Effector memory CD8-positive, alpha-beta T cell (primary cell): ENCODE results near the gene SIPA1.
A peak's percentile ranks its signal among the peaks of the same experiment; 100 is the strongest.

Experiments
- ATAC-seq: fragments of 150-1000 bp; cut with Tn5 transposase; replicated peaks from 2 replicates; pipeline ENCODE4 v1.10.0; 2021; ENCODE audit warnings: mild to moderate bottlenecking, moderate library complexity
- DNase-seq, 3 experiments: peaks; one replicate each; pipeline ENCODE4 v3.0.0; 2021
- H3K27ac Mint-ChIP-seq, 2 donors: one replicate each; pipeline ENCODE4 v1.8.0; 2022; ENCODE audit warnings: mild to moderate bottlenecking in 2 of 2, mixed read lengths in 2 of 2, moderate library complexity in 2 of 2
- H3K27me3 Mint-ChIP-seq, 2 donors: one replicate each; pipeline ENCODE4 v1.8.0; 2022; ENCODE audit warnings: mixed read lengths in 2 of 2
- H3K36me3 Mint-ChIP-seq: one replicate; pipeline ENCODE4 v1.8.0; 2022; ENCODE audit warnings: mild to moderate bottlenecking, moderate library complexity, mixed read lengths; ENCODE audit not compliant: insufficient read depth
- H3K4me1 Mint-ChIP-seq, 2 donors: one replicate each; pipeline ENCODE4 v1.8.0; 2022; ENCODE audit warnings: low read depth in 2 of 2, mixed read lengths in 2 of 2
- H3K4me3 Mint-ChIP-seq, 2 donors: one replicate each; pipeline ENCODE4 v1.8.0; 2022; ENCODE audit warnings: mild to moderate bottlenecking in 2 of 2, mixed read lengths in 2 of 2, moderate library complexity in 2 of 2
- H3K9me3 Mint-ChIP-seq, 2 donors: one replicate each; pipeline ENCODE4 v1.8.0; 2022; ENCODE audit warnings: mixed read lengths in 2 of 2
- total RNA-seq, 9 experiments: gene quantifications; one replicate each; lab custom pipeline; 2026; lab: John Stamatoyannopoulos, UW

Gene SIPA1
- 39.6 to 359 (median 90.9) reads per million in 9 experiments for total RNA-seq

DNA sequence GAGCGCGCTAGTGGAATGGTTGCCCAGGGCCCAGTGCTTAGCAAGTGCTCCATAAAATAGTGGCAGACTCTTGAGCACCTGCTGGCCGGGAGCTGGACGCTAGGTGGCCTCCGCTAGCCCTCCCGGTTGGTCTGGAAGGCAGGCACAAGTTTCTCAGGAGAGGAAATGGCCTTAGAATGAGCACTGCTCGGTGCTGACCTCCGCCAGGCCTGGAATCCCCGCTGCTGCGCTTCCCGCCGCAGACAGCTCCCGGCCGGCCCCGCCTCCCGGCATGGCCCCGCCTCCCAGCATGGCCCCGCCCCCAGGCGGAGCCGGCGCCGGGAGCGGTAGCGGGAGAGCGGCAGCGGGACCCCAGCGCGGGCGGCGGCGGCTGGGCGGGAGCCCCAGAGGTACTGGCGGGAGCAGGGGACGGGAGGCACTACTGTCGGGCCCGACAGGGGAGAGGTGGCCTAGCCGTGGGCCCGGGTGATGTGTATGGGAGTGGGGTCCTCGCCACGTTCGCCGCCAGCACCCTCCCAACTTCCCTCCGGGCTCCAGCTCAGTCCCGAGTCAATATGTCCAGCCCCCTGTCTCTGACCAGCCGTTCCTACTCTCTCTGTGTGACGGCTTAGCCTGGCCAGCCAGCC, at the start of gene SIPA1:
TSS of gene SIPA1 (plus strand) at position 308 of the 626 bp plus-strand sequence. CDS start 2,821 bp downstream, outside the sequence.
- H3K27me3 Mint-ChIP-seq, result no peaks in the 10 kb centered on the region
- peak; percentile 21 for ATAC-seq
- peak within 1 kb of the TSS; percentile 89 to 90 for H3K4me3 Mint-ChIP-seq
- no peaks in the 10 kb centered on the region for H3K9me3 Mint-ChIP-seq
- peak within 1 kb of the TSS; percentile 94 to 98 for H3K27ac Mint-ChIP-seq
- H3K36me3 Mint-ChIP-seq, result peaks cover 78% of the 10 kb centered on the region
- DNase-seq, result peak; percentile 67 to 80 (median 78)
- H3K4me1 Mint-ChIP-seq, result peaks cover 39 to 51% of the 10 kb centered on the region in 2 donors

DNA sequence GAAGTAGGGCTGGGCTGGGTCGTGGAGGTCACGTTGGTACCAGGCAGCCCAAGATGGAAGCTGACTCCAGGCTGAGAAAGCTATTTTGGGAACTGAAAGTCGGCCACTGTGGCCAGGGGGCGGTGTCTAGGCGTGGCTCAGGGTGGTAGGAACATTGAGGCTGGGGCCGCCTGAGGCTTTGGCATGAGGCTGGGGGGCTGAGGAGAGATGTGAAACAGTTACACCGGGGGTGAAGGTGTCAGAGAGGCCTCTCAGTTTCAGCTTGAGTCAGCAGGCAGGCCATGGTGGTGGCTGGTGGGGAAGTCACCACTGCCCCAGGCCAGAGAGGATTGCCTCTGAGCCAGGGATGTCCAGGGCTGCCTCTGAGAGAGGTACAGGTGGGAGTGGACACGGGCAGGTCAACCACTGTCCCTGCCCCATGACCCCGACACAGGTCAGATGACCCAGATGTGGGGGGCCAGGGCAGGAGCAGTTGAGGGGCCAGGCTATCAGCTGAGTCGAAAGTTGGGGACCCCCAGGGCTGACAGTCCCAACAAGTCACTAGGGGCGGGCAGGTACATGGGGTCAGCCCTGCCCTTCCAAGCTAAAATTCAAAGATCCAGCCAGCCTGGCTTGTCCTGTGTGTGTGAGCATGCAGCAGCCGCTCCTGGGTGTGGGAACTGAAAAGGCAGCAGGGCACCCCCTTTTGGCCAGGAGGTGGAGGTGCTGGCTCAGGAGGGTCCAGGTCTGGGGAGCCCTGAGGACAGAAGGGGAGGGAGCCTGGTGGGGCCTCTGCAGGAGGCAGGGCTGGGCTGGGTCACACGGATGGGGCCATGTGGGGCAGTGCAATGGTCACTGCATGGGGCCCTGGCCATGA, 49.5 kb upstream of the SIPA1 start:
- Mint-ChIP-seq H3K4me3 (peak overlapping the region; percentile 64 to 66), H3K4me1 (peaks cover 16 to 25% of the 10 kb centered on the region in 2 donors), H3K27me3 (no peaks in the 10 kb centered on the region), H3K27ac (peak overlapping the region; percentile 88 to 94), H3K36me3 (peaks cover 40% of the 10 kb centered on the region), H3K9me3 (no peaks in the 10 kb centered on the region)
- DNase-seq, result peak; percentile 70 to 75 (median 74)
- peak; percentile 88 for ATAC-seq

DNA sequence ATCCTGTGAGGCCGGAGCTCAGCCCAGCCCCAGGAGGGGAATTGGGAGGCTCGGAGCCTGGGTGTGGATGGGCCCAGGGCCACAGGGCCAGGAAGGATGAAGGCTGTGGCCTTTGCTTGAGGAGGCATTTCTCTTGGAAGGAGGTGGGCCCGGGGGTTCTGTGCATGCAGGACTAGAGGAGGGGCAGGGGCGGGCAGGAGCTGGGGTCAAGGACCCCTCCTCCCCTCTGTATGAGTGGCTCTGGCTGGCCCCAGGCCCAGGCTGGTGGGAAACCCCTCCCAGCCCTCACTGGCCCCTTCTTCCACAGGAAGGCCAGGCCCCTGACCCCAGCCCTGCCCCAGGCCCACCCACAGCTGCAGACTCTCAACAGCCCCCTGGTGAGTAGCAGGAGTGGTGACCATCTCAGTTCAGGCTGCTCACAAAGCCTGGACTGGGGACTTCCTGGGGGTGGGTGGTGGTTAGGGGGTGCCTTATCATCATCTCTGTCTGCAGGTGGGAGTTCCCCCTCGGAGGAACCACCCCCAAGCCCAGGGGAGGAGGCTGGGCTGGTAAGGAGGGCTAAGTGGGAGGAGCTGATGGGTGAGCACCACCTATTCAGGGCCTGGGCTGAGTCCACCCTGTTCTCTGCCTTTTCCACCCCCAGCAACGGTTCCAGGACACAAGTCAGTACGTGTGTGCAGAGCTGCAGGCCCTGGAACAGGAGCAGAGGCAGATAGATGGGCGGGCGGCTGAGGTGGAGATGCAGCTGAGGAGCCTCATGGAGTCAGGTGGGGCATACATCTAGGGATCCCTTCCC, 48.3 kb upstream of the SIPA1 start:
- Mint-ChIP-seq H3K4me3 (no peak overlapping the region), H3K36me3 (peaks cover 33% of the 10 kb centered on the region), H3K27ac (peak overlapping the region in 1 of 2 donors; percentile 94), H3K27me3 (no peaks in the 10 kb centered on the region), H3K9me3 (no peaks in the 10 kb centered on the region), H3K4me1 (peaks cover 16 to 25% of the 10 kb centered on the region in 2 donors)
- ATAC-seq (peak; percentile 28), DNase-seq (no peak)

DNA sequence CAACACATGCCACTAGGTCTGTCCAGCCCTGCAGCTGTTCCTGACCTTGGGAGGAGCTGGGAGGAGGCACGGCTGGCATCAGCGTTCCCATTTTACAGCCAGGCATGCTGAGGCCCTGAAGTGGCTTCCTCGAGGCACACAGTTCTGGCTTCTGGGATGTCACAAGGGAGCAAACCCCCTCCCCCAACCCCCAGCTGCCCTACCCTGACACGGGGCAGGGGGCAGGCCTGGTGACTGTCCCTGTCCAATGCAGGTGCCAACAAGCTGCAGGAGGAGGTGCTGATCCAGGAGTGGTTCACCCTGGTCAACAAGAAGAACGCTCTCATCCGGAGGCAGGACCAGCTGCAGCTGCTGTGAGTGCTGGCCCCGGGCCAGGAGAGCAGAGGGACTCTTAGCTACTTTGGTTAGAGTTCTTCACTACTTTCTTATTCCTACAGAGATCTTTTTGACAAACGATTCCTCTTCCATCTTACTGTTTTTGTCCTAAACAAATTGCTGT, 47.6 kb upstream of the SIPA1 start:
- Mint-ChIP-seq H3K27me3 (no peaks in the 10 kb centered on the region), H3K4me1 (peaks cover 21 to 30% of the 10 kb centered on the region in 2 donors), H3K36me3 (peaks cover 33% of the 10 kb centered on the region), H3K4me3 (no peak overlapping the region), H3K9me3 (no peaks in the 10 kb centered on the region), H3K27ac (peak overlapping the region in 1 of 2 donors; percentile 73)
- ATAC-seq (no peak), DNase-seq (no peak)

GRCh38 chr11:65591939-65592857, 45.7 kb upstream of the SIPA1 start:
- ATAC-seq (no peak), DNase-seq (no peak)
- H3K36me3 Mint-ChIP-seq, result peaks cover 29% of the 10 kb centered on the region
- H3K27ac Mint-ChIP-seq, result no peak overlapping the region
- H3K27me3 Mint-ChIP-seq, result no peaks in the 10 kb centered on the region
- no peaks in the 10 kb centered on the region for H3K9me3 Mint-ChIP-seq
- peaks cover 26 to 29% of the 10 kb centered on the region in 2 donors for H3K4me1 Mint-ChIP-seq
- H3K4me3 Mint-ChIP-seq, result no peak overlapping the region

- peak overlapping the region in 1 of 2 donors; percentile 14 for H3K4me3 Mint-ChIP-seq
- DNase-seq (no peak), ATAC-seq (no peak)
- no peaks in the 10 kb centered on the region for H3K9me3 Mint-ChIP-seq
- no peaks in the 10 kb centered on the region for H3K27me3 Mint-ChIP-seq
- peaks cover 21% of the 10 kb centered on the region in 2 donors for H3K4me1 Mint-ChIP-seq
- peaks cover 34% of the 10 kb centered on the region for H3K36me3 Mint-ChIP-seq
- H3K27ac Mint-ChIP-seq, result peak overlapping the region; percentile 44 to 73
Measured at GRCh38 chr11:65592858-65593517, 44.9 kb upstream of the SIPA1 start.

- Mint-ChIP-seq H3K4me1 (peaks cover 13% of the 10 kb centered on the region in 2 donors), H3K27me3 (no peaks in the 10 kb centered on the region), H3K27ac (peak overlapping the region; percentile 44 to 73), H3K4me3 (peak overlapping the region in 1 of 2 donors; percentile 14), H3K36me3 (peaks cover 32% of the 10 kb centered on the region), H3K9me3 (no peaks in the 10 kb centered on the region)
- DNase-seq (peak in 1 of 3 experiments; percentile 40), ATAC-seq (peak; percentile 61)
Measured at GRCh38 chr11:65593518-65594414, 44.1 kb upstream of the SIPA1 start.

DNA sequence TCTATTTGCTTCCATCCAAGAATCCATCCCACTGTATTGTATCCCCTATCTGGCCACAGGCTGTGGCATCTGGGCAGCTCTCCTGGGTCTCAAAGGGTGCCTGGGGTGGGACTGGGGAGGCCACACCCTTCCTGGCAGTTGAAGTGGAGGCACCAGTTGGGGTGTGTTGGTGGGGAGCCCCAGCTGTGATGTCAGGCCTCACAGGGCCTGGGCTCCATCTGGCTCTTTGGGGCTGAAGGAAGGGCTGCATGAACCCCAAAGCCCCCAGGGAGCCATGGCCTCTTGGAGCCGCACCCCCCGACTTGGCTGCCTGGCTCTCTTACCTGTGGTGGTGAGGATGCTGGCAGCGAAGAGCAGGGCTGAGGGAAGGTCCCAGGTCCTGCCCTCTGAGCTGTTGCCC, 42.8 kb upstream of the SIPA1 start:
- Mint-ChIP-seq H3K9me3 (no peaks in the 10 kb centered on the region), H3K36me3 (peaks cover 30% of the 10 kb centered on the region), H3K4me3 (no peak overlapping the region), H3K27me3 (no peaks in the 10 kb centered on the region), H3K4me1 (peaks cover 10% of the 10 kb centered on the region in 2 donors), H3K27ac (peak overlapping the region in 1 of 2 donors; percentile 73)
- ATAC-seq, result no peak
- no peak for DNase-seq

DNA sequence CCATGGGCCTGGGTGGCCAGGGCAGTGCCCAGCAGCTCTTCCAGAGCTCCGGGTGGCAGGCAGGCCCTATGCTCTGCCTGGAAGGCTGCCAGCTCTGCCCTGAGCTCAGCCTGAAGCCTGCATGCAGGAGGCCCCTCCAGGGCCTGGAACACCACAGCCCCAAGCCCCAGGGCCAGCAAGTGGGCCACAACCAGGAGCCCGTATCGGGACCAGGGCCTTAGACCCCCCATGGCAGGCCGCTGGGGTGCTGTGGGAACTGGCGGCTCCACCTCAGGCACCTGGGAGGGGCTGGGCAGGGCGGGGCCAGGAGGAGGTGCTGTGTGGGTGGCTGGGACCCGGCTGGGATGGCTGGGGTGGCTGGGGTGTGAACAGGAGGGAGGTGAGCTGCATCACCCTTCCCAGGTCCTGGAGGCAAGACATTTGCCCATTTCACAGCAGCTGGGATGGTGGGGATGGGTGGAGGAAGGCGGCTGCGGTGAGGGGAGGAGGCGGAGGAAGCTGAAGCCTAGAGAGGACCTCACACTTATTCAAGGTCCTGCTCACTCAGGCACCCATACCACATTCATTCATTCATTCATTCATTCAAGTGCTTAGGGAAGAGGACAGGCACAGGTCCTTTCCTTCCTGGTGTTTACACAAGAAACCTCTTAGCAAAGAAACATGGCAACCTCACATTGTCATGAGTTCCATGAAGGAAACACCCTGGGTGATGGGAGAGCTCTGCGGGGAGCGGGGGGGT, 42.2 kb upstream of the SIPA1 start, which contains the start of gene KCNK7:
TSS of gene KCNK7 (minus strand) at position 258 of the 739 bp plus-strand sequence. CDS start at position 230, 28 bp downstream.
- Mint-ChIP-seq H3K36me3 (peaks cover 25% of the 10 kb centered on the region), H3K27ac (peak within 1 kb of the TSS in 1 of 2 donors; percentile 81), H3K4me3 (peak within 1 kb of the TSS in 1 of 2 donors; percentile 52), H3K27me3 (no peaks in the 10 kb centered on the region), H3K9me3 (no peaks in the 10 kb centered on the region), H3K4me1 (peaks cover 10% of the 10 kb centered on the region in 2 donors)
- peak; percentile 12 for ATAC-seq
- DNase-seq, result no peak

DNA sequence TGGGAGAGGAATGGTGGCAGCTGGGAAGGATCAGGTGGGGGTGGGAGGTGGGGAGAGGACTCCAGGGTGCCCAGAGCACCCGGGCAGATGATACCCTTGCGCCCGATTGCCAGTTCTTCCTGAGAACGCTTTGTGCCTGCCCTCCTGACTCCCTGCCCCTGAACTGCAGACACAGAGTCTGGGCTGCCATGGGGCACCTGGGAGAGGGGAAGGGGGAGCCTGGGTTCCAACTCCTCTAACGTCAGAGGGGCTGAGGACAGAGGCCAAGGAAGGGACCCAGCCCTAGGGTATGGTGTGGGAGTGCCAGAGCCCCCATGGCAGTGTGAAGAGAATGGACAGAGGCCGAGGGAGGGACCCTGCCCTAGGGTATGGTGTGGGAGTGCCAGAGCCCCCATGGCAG, 41.4 kb upstream of the SIPA1 start:
- Mint-ChIP-seq H3K27me3 (no peaks in the 10 kb centered on the region), H3K9me3 (no peaks in the 10 kb centered on the region), H3K4me3 (no peak overlapping the region), H3K36me3 (peaks cover 21% of the 10 kb centered on the region), H3K4me1 (peaks cover 10% of the 10 kb centered on the region in 2 donors), H3K27ac (peak overlapping the region in 1 of 2 donors; percentile 81)
- DNase-seq (no peak), ATAC-seq (no peak)
